SK-N-MC (cell line): ENCODE data around the gene ATRNL1.

ENCODE experiments used
- EZH2 ChIP-seq: fragments of 200-600 bp; sonication (generic); IDR thresholded peaks from one replicate; pipeline ENCODE4 v1.6.1; 2017; ENCODE audit warnings: antibody characterized with exemption
- POLR2AphosphoS5 ChIP-seq: IDR thresholded peaks from 2 replicates; pipeline ENCODE4 v1.6.1; 2012; ENCODE audit warnings: mild to moderate bottlenecking, low read depth, low read length, borderline replicate concordance

DNA sequence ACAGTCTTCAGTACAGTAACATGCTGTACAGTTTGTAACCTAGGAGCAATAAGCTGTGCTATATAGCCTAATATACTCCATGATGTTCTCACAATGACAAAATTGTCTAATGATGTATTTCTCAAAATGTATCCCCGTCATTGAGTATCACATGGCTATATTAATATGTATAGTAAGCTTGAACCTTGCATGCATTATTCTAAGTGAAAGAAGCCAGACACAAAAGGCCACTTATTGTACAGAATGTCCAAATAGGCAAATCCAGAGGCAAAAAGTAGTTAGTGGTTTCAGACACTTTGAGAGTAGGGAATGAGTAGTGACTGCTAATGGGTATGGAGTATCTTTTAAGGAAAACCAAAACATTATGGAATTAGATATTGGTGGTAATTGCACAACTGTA lies 545.1 kb downstream of the ATRNL1 start:
- TF ChIP-seq POLR2AphosphoS5, result no peak
- TF ChIP-seq EZH2, result no peak
